HG03139 (cell line): ENCODE results near the gene NBEA.
A peak's percentile ranks its signal among the peaks of the same experiment; 100 is the strongest.

Source experiments
- ATAC-seq: cut with Tn5 transposase; IDR thresholded peaks from one replicate; pipeline ENCODE4 v1.9.1; 2021; ENCODE audit not compliant: unreplicated experiment

The NBEA gene

GRCh38 chr13:35162420-35162819 lies 220.3 kb downstream of the NBEA start:
- ATAC-seq = no peak

GRCh38 chr13:35163674-35164073 lies 221.6 kb downstream of the NBEA start:
- peak; percentile 37 for ATAC-seq

- peak; percentile 76 for ATAC-seq
Observed at GRCh38 chr13:35164324-35164932, 222.4 kb downstream of the NBEA start.

- no peak for ATAC-seq
Observed at GRCh38 chr13:35165205-35165604, 223.1 kb downstream of the NBEA start.

- ATAC-seq = no peak
Observed at GRCh38 chr13:35179494-35179893, 237.4 kb downstream of the NBEA start.

GRCh38 chr13:35179920-35180663 lies 238.0 kb downstream of the NBEA start:
- ATAC-seq = no peak

- no peak for ATAC-seq
Observed at GRCh38 chr13:35190241-35190640, 248.2 kb downstream of the NBEA start.

GRCh38 chr13:35191883-35192282 lies 249.8 kb downstream of the NBEA start:
- no peak for ATAC-seq

- no peak for ATAC-seq
Observed at GRCh38 chr13:35198613-35199200, 256.6 kb downstream of the NBEA start.

- no peak for ATAC-seq
Observed at GRCh38 chr13:35208587-35208986, 266.5 kb downstream of the NBEA start.

GRCh38 chr13:35210261-35210660 lies 268.2 kb downstream of the NBEA start:
- ATAC-seq = no peak

GRCh38 chr13:35211949-35212348 lies 269.9 kb downstream of the NBEA start:
- no peak for ATAC-seq

- ATAC-seq = no peak
Observed at GRCh38 chr13:35213911-35214310, 271.8 kb downstream of the NBEA start.

- no peak for ATAC-seq
Observed at GRCh38 chr13:35216131-35216530, 274.1 kb downstream of the NBEA start.

- no peak for ATAC-seq
Observed at GRCh38 chr13:35219021-35219420, 277.0 kb downstream of the NBEA start.

- ATAC-seq = no peak
Observed at GRCh38 chr13:35225159-35225558, 283.1 kb downstream of the NBEA start.

GRCh38 chr13:35225582-35225981 lies 283.5 kb downstream of the NBEA start:
- ATAC-seq = no peak

- no peak for ATAC-seq
Observed at GRCh38 chr13:35228536-35228935, 286.5 kb downstream of the NBEA start.

GRCh38 chr13:35231426-35231825 lies 289.4 kb downstream of the NBEA start:
- no peak for ATAC-seq

- no peak for ATAC-seq
Observed at GRCh38 chr13:35238274-35238673, 296.2 kb downstream of the NBEA start.

- ATAC-seq = peak; percentile 95
Observed at GRCh38 chr13:35252536-35253205, 310.6 kb downstream of the NBEA start.

- no peak for ATAC-seq
Observed at GRCh38 chr13:35255241-35255640, 313.2 kb downstream of the NBEA start.
